ENCODE results near the gene ZNF500. TPM values are rescaled to one million over a fixed set of nuclear protein-coding genes. Genes with fewer than 3 reads are reported as not detected.

Gene ZNF500
- total RNA-seq, 1 experiment from 2014 or later, result 29.2 TPM

DNA sequence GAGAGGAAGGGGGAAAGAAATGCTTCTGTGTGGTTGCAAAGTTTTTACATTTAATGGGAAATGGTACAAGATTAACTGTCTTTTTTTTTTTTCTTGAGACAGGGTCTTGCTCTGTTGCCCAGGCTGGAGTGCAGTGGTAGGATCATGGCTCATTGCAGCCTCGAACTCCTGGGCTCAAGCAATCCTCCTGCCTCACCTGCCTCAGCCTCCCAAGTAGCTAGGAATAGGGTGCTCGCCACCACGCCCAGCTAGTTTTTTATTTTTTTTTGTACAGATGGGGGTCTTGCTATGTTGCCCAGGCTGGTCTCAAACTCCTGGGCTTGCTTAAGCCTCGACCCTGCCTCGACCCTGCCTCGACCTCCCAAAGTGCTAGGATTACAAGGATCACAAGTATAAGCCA, 39.3 kb upstream of the ZNF500 start:
- H3K4me1 ChIP-seq (replicated peaks; ENCODE audit: insufficient read depth), result peaks cover 12% of the 10 kb centered on the region
- H3K4me2 ChIP-seq, result no peak overlapping the region
- ChIA-PET CTCF (no interaction called here), POLR2A (ENCODE audit: unreplicated experiment) (no interaction called here)
- no peaks in the 10 kb centered on the region for H3K79me2 ChIP-seq (ENCODE audit: low read depth)
- H3K27ac ChIP-seq, result no peak overlapping the region
- no peak overlapping the region for H3K4me3 ChIP-seq
- no peak overlapping the region for H2AFZ ChIP-seq
- H4K20me1 ChIP-seq (ENCODE audit: insufficient read depth), result no peaks in the 10 kb centered on the region; the same call in 1 of the 2 replicates
- peaks cover 36% of the 10 kb centered on the region for H3F3A ChIP-seq (ENCODE audit: insufficient read depth, low read depth)
- H3K36me3 ChIP-seq (ENCODE audit: low read depth), result peaks cover 4% of the 10 kb centered on the region; the same call in 1 of the 2 replicates
- H3K9me2 ChIP-seq (ENCODE audit: insufficient read depth), result no peaks in the 10 kb centered on the region
- H3K9me3 ChIP-seq (ENCODE audit: insufficient read depth, low read depth), result no peaks in the 10 kb centered on the region
- intact Hi-C loops (cut with micrococcal nuclease; ENCODE audit: unreplicated experiment), result no loop called here
- DNase-seq, result no peak
- no peak for TF ChIP-seq EZH2 (IDR thresholded peaks at IDR 0.05; ENCODE audit: low read depth)
- H3K27me3 ChIP-seq (ENCODE audit: insufficient read depth, low read depth), result no peaks in the 10 kb centered on the region
- BruUV-seq (replicated peaks), result no TSS peak

DNA sequence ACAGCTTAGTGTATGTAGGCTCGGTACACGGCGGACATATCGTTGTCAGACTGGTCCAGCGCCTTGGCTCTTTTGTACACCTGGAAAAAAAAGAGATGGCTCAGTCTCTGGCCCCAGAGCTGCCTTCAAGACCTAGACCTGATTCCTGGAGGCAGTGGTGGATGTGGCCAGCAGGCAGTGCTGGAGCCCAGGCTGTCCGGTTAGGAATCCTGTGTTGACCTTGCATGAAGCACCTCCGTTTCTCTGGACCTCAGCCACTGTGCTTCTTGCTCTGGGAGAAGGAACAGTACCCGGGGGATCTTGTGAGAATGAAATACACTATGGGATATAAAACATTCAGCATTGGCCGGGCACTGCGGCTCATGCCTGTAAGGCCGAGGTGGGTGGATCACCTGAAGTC, 38.3 kb upstream of the ZNF500 start:
- Histone ChIP-seq H3K27me3 (ENCODE audit: insufficient read depth, low read depth) (no peaks in the 10 kb centered on the region), H3F3A (ENCODE audit: insufficient read depth, low read depth) (peaks cover 35% of the 10 kb centered on the region), H3K4me2 (no peak overlapping the region), H3K4me1 (replicated peaks; ENCODE audit: insufficient read depth) (peaks cover 14% of the 10 kb centered on the region), H3K4me3 (no peak overlapping the region), H3K79me2 (ENCODE audit: low read depth) (no peaks in the 10 kb centered on the region), H3K9me3 (ENCODE audit: insufficient read depth, low read depth) (no peaks in the 10 kb centered on the region), H3K27ac (no peak overlapping the region), H2AFZ (no peak overlapping the region), H3K9me2 (ENCODE audit: insufficient read depth) (no peaks in the 10 kb centered on the region), H4K20me1 (ENCODE audit: insufficient read depth) (no peaks in the 10 kb centered on the region; the same call in 1 of the 2 replicates), H3K36me3 (ENCODE audit: low read depth) (peaks cover 4% of the 10 kb centered on the region; the same call in 1 of the 2 replicates)
- intact Hi-C loops (cut with micrococcal nuclease; ENCODE audit: unreplicated experiment), result no loop called here
- ChIA-PET POLR2A (ENCODE audit: unreplicated experiment) (no interaction called here), CTCF (interaction anchor here (0.5 kb wide), 1 partner anchor 152 kb away, joined by 8 read pairs; no protein-coding TSS in a partner anchor)
- no peak for DNase-seq
- BruUV-seq (replicated peaks), result no TSS peak
- TF ChIP-seq, protein P1, sequence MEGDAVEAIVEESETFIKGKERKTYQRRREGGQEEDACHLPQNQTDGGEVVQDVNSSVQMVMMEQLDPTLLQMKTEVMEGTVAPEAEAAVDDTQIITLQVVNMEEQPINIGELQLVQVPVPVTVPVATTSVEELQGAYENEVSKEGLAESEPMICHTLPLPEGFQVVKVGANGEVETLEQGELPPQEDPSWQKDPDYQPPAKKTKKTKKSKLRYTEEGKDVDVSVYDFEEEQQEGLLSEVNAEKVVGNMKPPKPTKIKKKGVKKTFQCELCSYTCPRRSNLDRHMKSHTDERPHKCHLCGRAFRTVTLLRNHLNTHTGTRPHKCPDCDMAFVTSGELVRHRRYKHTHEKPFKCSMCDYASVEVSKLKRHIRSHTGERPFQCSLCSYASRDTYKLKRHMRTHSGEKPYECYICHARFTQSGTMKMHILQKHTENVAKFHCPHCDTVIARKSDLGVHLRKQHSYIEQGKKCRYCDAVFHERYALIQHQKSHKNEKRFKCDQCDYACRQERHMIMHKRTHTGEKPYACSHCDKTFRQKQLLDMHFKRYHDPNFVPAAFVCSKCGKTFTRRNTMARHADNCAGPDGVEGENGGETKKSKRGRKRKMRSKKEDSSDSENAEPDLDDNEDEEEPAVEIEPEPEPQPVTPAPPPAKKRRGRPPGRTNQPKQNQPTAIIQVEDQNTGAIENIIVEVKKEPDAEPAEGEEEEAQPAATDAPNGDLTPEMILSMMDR (conservative IDR thresholded peaks at IDR 0.05), result no peak
- no peak for TF ChIP-seq EZH2 (IDR thresholded peaks at IDR 0.05; ENCODE audit: low read depth)

DNA sequence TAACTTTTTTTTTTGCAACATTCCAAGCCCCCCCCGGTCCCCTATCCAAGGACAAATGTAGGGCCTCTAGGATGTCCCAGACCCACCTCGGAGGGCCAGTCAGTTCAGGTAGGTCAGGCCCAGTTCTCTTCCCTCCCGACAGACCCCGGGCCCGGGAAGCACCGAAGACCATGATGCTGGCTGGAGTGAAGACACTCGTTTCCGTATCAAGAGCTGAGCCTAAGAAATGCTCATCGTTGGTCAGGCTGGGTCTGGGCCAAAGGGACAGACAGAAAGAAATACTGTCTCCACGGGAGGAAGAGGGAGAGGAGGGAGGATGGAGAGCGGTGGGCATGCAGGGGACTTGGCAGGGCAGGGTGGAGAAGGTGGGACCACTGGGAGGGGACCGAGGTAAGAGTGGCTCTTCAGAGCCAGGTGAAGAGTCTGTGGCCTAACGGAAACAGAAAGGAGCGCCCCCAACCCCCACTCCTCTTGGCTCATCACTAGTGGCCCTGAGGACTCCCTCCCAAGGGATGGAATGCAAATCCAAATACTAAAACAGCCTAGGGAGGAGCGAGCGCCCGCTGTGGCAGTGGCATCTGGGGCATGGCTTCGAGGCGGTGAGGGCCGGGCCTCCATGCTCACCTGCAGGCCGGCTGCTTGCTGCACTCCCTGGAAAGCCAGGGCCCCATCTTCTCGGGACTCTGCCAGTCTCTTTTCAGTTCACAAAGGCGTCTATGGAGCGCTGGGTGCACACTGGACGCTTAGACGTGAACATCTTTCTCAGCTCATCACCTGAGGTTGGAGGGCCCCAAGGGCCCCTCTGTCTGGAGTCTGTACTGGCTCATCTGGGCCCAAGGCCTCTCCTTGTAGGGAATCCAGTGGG, 37.2 kb upstream of the ZNF500 start:
- peak overlapping the region; percentile 96; the same call in 1 of the 2 replicates for H3K4me2 ChIP-seq
- H3K9me3 ChIP-seq (ENCODE audit: insufficient read depth, low read depth), result no peaks in the 10 kb centered on the region
- no peak overlapping the region; the same call in 1 of the 2 replicates for H3K4me3 ChIP-seq
- intact Hi-C loops (cut with micrococcal nuclease; ENCODE audit: unreplicated experiment), result loop anchor here (2.0 kb wide), 1 partner anchor 153 kb away; no protein-coding TSS in a partner anchor
- no peaks in the 10 kb centered on the region for H3K79me2 ChIP-seq (ENCODE audit: low read depth)
- no peak for DNase-seq
- TF ChIP-seq, protein P1 (conservative IDR thresholded peaks at IDR 0.05), result no peak
- no peak for TF ChIP-seq EZH2 (IDR thresholded peaks at IDR 0.05; ENCODE audit: low read depth)
- no peak overlapping the region for H3K27ac ChIP-seq
- no peak overlapping the region for H2AFZ ChIP-seq
- POLR2A ChIA-PET (ENCODE audit: unreplicated experiment), result interaction anchor here (0.6 kb wide), 1 partner anchor 494 kb away, joined by 3 read pairs; no protein-coding TSS in a partner anchor
- BruUV-seq (replicated peaks), result no TSS peak
- H3F3A ChIP-seq (ENCODE audit: insufficient read depth, low read depth), result peaks cover 35% of the 10 kb centered on the region
- CTCF ChIA-PET, result no interaction called here
- H3K27me3 ChIP-seq (ENCODE audit: insufficient read depth, low read depth), result no peaks in the 10 kb centered on the region
- no peaks in the 10 kb centered on the region for H4K20me1 ChIP-seq (ENCODE audit: insufficient read depth)
- H3K36me3 ChIP-seq (ENCODE audit: low read depth), result peaks cover 4% of the 10 kb centered on the region
- no peaks in the 10 kb centered on the region for H3K9me2 ChIP-seq (ENCODE audit: insufficient read depth)
- H3K4me1 ChIP-seq (replicated peaks; ENCODE audit: insufficient read depth), result peaks cover 14% of the 10 kb centered on the region
